GM10266 (cell line): ENCODE results near the gene ZP1.

Source experiments
- DNase-seq: peaks from one replicate; pipeline ENCODE4 v3.0.0; 2012; ENCODE audit errors: extremely low spot score
- TF ChIP-seq, protein P1 (sequence below): IDR thresholded peaks from 2 replicates; pipeline ENCODE4 v1.5.1; 2012; ENCODE audit warnings: mild to moderate bottlenecking, low read depth; ENCODE audit not compliant: control insufficient read depth, insufficient read depth; ENCODE audit errors: missing control alignments

The ZP1 gene

GRCh38 chr11:60858236-60858635 is 9.1 kb upstream of the ZP1 start:
- TF ChIP-seq, protein P1, sequence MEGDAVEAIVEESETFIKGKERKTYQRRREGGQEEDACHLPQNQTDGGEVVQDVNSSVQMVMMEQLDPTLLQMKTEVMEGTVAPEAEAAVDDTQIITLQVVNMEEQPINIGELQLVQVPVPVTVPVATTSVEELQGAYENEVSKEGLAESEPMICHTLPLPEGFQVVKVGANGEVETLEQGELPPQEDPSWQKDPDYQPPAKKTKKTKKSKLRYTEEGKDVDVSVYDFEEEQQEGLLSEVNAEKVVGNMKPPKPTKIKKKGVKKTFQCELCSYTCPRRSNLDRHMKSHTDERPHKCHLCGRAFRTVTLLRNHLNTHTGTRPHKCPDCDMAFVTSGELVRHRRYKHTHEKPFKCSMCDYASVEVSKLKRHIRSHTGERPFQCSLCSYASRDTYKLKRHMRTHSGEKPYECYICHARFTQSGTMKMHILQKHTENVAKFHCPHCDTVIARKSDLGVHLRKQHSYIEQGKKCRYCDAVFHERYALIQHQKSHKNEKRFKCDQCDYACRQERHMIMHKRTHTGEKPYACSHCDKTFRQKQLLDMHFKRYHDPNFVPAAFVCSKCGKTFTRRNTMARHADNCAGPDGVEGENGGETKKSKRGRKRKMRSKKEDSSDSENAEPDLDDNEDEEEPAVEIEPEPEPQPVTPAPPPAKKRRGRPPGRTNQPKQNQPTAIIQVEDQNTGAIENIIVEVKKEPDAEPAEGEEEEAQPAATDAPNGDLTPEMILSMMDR = no peak
- no peak for DNase-seq

- TF ChIP-seq, protein P1 = no peak
- DNase-seq = no peak
These were observed 8.4 kb upstream of the ZP1 start for GRCh38 chr11:60858731-60859464.

DNA sequence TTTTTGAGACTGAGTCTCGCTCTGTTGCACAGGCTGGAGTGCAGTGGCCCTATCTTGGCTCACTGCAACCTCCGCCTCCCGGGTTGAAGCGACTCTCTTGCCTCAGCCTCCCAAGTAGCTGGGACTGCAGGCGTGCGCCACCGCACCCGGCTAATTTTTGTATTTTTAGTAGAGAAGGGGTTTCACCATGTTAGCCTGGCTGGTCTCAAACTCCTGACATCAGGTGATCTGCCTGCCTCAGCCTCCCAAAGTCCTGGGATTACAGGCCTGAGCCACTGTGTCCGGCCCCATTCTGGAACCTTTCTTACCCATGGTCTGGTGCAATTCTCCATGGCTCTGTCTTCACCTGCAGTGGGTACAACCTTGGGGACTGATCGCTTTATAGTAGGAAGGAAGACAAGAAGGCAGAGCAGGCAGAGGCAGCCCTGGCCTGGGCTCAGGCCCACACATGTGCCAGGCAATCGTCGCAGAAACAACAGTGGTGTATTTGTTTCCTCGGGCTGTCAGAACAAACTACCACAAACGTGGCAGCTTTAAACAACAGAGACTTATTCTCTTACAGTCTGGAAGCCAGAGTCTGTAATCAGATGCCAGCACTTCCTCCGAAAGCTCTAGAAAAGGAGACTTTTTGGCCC is 7.6 kb upstream of the ZP1 start:
- TF ChIP-seq, protein P1 = no peak
- no peak for DNase-seq

DNA sequence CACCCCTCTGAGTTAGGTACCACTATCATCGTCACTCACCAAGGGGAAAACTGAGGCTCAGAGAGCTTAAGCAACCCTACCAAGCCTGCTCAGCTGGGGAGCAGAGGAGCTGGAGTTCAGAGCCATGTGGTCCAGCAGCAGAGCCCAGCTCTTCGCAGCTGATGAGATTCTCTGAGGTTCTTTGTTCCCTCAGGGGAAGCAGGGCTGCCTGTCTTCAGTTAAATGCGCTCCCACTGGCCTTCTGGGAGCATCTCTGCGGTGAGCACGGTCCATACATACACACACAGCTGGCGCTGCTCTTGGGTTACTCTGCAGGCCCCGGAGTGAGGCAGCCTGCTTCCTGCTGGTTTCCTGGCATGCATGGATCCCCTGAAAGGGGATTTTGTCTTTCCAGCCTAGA is 6.4 kb upstream of the ZP1 start:
- TF ChIP-seq, protein P1 = no peak
- no peak for DNase-seq

DNA sequence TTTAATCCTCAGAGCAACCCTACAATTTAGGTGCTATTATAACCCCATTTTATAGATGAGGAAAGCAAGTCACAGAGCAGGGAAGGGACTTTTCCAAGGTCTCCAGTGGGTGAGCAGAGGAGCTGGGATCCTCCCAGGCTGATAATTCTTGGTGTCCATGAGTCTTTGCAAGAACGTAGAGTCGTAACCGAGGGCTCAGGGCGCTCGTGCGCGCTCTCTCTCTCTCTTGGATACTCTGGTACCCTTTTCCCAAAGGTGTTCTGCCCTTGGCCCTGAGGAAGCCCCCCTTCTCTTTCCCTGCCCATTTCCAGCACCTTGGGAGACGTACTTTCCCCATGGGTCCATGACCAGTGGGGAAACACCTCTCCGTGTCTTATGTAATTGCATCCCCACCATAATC is 5.2 kb upstream of the ZP1 start:
- no peak for DNase-seq
- TF ChIP-seq, protein P1 = no peak

DNA sequence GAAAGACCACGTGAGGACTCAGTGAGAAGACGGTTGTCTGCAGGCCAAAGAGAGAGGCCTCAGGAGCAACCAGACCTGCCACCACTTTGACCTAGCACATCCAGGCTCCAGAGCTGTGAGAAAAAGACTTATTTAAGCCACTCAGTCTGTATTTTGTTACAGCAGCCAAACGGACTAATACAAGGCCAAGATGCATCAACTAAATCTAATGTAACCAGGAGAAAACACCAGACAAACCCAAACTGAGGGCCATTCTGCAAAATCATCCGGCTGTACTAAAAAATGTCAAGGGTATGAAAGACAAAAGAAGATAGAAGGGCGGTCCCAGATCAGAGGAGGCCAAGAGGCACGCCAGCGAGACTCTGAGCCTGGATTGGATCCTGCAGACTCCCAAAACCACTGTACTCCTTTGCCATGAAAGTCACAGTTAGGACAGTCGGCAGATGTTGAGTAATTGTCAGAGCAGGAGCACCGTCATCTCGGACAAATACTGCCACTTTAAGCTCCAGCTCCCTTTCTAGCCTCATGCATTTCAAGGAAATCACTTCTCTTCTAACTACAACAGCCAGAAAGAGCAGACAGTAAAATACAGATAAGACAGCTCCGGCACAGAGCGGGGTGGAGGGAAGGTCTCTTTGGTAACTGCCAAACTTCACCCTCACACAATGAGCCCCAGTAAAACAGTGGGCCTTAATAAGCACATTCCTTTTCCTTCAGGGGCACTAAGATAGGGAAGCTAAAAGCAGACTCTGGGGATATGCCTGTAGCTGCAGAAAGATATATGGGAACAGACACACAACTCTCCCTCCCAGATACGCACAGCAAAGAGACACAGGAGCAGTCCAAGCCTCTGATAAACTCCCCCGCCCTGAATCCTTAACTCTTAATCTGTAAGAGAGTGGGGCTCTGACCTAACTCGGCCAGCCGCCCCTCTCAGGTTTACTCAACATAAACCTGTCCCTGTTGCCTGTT is 3.5 kb upstream of the ZP1 start:
- TF ChIP-seq, protein P1 = no peak
- no peak for DNase-seq
